GM12873 (cell line): ENCODE results near the gene PCYT2.

Source experiments
- CTCF ChIP-seq: IDR thresholded peaks from 2 replicates; pipeline ENCODE4 v1.5.1; 2012; ENCODE audit warnings: low read depth, mild to moderate bottlenecking, moderate library complexity, low read length, control low read depth; ENCODE audit not compliant: insufficient read depth; ENCODE audit errors: missing control alignments

PCYT2 gene

GRCh38 chr17:81955756-81956544, 44.8 kb upstream of the PCYT2 start:
- TF ChIP-seq CTCF, result no peak

GRCh38 chr17:81955058-81955681, 44.0 kb upstream of the PCYT2 start:
- no peak for TF ChIP-seq CTCF

- TF ChIP-seq CTCF, result no peak
These were observed 43.2 kb upstream of the PCYT2 start for GRCh38 chr17:81954131-81955057.

- no peak for TF ChIP-seq CTCF
These were observed 41.6 kb upstream of the PCYT2 start for GRCh38 chr17:81952792-81953228.

GRCh38 chr17:81951785-81952684, 40.8 kb upstream of the PCYT2 start:
- TF ChIP-seq CTCF, result no peak

- no peak for TF ChIP-seq CTCF
These were observed 39.3 kb upstream of the PCYT2 start for GRCh38 chr17:81950501-81950900.
